Chondrocyte (in vitro differentiated cells): ENCODE measurements around the gene BRPF1. TPM values are rescaled to one million over a fixed set of nuclear protein-coding genes. Genes with fewer than 3 reads are reported as not detected.
"Not testable (repeated sequence)": the region's sequence is repeated elsewhere in the genome, so short reads cannot be mapped to it uniquely, and the experiment has no call there.

Experiments used
- DNase-seq: peaks from one replicate; pipeline ENCODE4 v3.0.0; 2021; ENCODE audit warnings: mixed read lengths, low spot score
- H3K27ac Mint-ChIP-seq: one replicate; pipeline ENCODE4 v1.8.0; 2021; ENCODE audit warnings: mild to moderate bottlenecking, moderate library complexity, mixed read lengths; ENCODE audit not compliant: unreplicated experiment
- H3K27me3 Mint-ChIP-seq: 2 replicates; pipeline ENCODE4 v1.8.0; 2021; ENCODE audit warnings: low read depth, mixed read lengths
- H3K36me3 Mint-ChIP-seq: 2 replicates; pipeline ENCODE4 v1.8.0; 2021; ENCODE audit warnings: low read depth, mixed read lengths
- H3K4me1 Mint-ChIP-seq: 2 replicates; pipeline ENCODE4 v1.8.0; 2021; ENCODE audit warnings: low read depth, mild to moderate bottlenecking, mixed read lengths
- H3K4me3 Mint-ChIP-seq: one replicate; pipeline ENCODE4 v1.8.0; 2021; ENCODE audit warnings: mild to moderate bottlenecking, moderate library complexity, mixed read lengths; ENCODE audit not compliant: unreplicated experiment
- H3K9me3 Mint-ChIP-seq: 2 replicates; pipeline ENCODE4 v1.8.0; 2021; ENCODE audit warnings: low read depth, mixed read lengths
- total RNA-seq: library from RNA; stranded (reverse); gene quantifications from 3 replicates; pipeline ENCODE4 v1.2.1, GENCODE V29; 2021
- TF ChIP-seq, protein P1 (sequence below): fragments of 200-600 bp; sonication (generic); IDR thresholded peaks from 2 replicates; pipeline ENCODE4 v1.5.0; 2021; ENCODE audit warnings: antibody characterized with exemption, mild to moderate bottlenecking, moderate library complexity

The BRPF1 gene
- total RNA-seq, 1 donor from 2014 or later = 15.5 TPM

- H3K4me1 Mint-ChIP-seq = peaks cover 39% of the 10 kb centered on the region
- H3K4me3 Mint-ChIP-seq = peak overlapping the region; percentile 82
- H3K9me3 Mint-ChIP-seq = no peaks in the 10 kb centered on the region
- H3K27me3 Mint-ChIP-seq = no peaks in the 10 kb centered on the region
- no peak for DNase-seq
- H3K27ac Mint-ChIP-seq = peak overlapping the region; percentile 45
- TF ChIP-seq, protein P1, sequence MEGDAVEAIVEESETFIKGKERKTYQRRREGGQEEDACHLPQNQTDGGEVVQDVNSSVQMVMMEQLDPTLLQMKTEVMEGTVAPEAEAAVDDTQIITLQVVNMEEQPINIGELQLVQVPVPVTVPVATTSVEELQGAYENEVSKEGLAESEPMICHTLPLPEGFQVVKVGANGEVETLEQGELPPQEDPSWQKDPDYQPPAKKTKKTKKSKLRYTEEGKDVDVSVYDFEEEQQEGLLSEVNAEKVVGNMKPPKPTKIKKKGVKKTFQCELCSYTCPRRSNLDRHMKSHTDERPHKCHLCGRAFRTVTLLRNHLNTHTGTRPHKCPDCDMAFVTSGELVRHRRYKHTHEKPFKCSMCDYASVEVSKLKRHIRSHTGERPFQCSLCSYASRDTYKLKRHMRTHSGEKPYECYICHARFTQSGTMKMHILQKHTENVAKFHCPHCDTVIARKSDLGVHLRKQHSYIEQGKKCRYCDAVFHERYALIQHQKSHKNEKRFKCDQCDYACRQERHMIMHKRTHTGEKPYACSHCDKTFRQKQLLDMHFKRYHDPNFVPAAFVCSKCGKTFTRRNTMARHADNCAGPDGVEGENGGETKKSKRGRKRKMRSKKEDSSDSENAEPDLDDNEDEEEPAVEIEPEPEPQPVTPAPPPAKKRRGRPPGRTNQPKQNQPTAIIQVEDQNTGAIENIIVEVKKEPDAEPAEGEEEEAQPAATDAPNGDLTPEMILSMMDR = no peak
- H3K36me3 Mint-ChIP-seq = peaks cover 4% of the 10 kb centered on the region
Measured at GRCh38 chr3:9768141-9768775, 36.7 kb downstream of the BRPF1 start.

GRCh38 chr3:9769012-9769411 lies 37.5 kb downstream of the BRPF1 start:
- Mint-ChIP-seq H3K9me3 (no peaks in the 10 kb centered on the region), H3K27me3 (no peaks in the 10 kb centered on the region), H3K4me3 (peak overlapping the region; percentile 82), H3K4me1 (peaks cover 39% of the 10 kb centered on the region), H3K36me3 (peaks cover 4% of the 10 kb centered on the region), H3K27ac (peak overlapping the region; percentile 55)
- TF ChIP-seq, protein P1 = no peak
- no peak for DNase-seq

- peaks cover 39% of the 10 kb centered on the region for H3K4me1 Mint-ChIP-seq
- no peaks in the 10 kb centered on the region for H3K27me3 Mint-ChIP-seq
- peak within 1 kb of the TSS; percentile 65 for H3K27ac Mint-ChIP-seq
- H3K9me3 Mint-ChIP-seq = no peaks in the 10 kb centered on the region
- TF ChIP-seq, protein P1 = peak; percentile 11
- no peak for DNase-seq
- H3K36me3 Mint-ChIP-seq = peaks cover 4% of the 10 kb centered on the region
- H3K4me3 Mint-ChIP-seq = peak within 1 kb of the TSS; percentile 82
Measured at GRCh38 chr3:9769426-9770275, 38.1 kb downstream of the BRPF1 start, which contains the start of gene CAMK1. TSS of gene CAMK1 (minus strand) at chr3:9769947. CDS start at chr3:9767749, 2,198 bp downstream.

DNA sequence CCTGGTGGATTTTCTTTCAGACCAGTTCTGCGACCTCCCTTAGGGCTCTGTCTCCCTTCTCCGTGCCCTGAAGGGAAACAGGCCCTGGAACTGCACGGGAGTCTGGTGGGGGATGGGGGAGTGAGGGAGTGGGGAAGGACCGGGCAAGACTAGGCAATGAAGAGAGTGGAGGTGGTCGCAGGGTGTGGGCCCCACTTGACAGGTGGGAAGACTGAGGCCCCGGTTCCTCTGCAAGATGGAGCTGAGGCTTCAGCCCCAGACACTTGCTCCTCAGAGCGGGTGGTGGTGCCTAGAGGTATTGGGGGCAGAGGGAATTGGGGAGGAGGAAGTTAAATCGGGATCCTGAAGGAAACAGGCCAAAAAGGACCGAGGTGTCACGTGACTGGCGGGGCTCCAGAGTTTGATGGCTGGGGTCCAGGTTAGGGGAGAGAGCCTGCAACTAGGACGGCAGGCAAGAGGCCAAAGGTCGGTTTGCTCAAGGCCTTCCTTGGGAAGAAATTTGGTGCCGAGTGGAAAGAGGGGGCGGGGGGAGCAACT lies 38.8 kb downstream of the BRPF1 start:
- no peaks in the 10 kb centered on the region for H3K27me3 Mint-ChIP-seq
- no peak for DNase-seq
- TF ChIP-seq, protein P1 = no peak
- peaks cover 2% of the 10 kb centered on the region for H3K36me3 Mint-ChIP-seq
- peaks cover 39% of the 10 kb centered on the region for H3K4me1 Mint-ChIP-seq
- H3K4me3 Mint-ChIP-seq = peak overlapping the region; percentile 82
- H3K27ac Mint-ChIP-seq = peak overlapping the region; percentile 65
- H3K9me3 Mint-ChIP-seq = no peaks in the 10 kb centered on the region

GRCh38 chr3:9771007-9771406 lies 39.5 kb downstream of the BRPF1 start:
- peaks cover 39% of the 10 kb centered on the region for H3K4me1 Mint-ChIP-seq
- H3K9me3 Mint-ChIP-seq, H3K36me3 Mint-ChIP-seq, H3K27me3 Mint-ChIP-seq, DNase-seq: not testable (repeated sequence)
- H3K4me3 Mint-ChIP-seq = peak overlapping the region; percentile 82
- H3K27ac Mint-ChIP-seq = peak overlapping the region; percentile 68
